Fibroblast of lung (primary cell): Measurements from ENCODE around the gene PITHD1. TPM values are rescaled to one million over a fixed set of nuclear protein-coding genes. Genes with fewer than 3 reads are reported as not detected.
A peak's percentile ranks its signal among the peaks of the same experiment; 100 is the strongest.
"Not testable (repeated sequence)": the region's sequence is repeated elsewhere in the genome, so short reads cannot be mapped to it uniquely, and the experiment has no call there.

ENCODE experiments used
- DNase-seq, 2 donors: peaks; one replicate each; pipeline versions ENCODE4 v3.0.0 to v3.0.0-alpha.2; 2010; ENCODE audit warnings: low read depth in 2 of 2
- H2AFZ ChIP-seq: 2 replicates; pipeline ENCODE4 v1.5.1; 2012; ENCODE audit warnings: low read length, control low read depth, inconsistent platforms
- H3K27ac ChIP-seq: 2 replicates; pipeline ENCODE4 v1.5.1; 2011; ENCODE audit warnings: low read length, control low read depth; ENCODE audit not compliant: insufficient read depth
- H3K27me3 ChIP-seq: 2 replicates; pipeline ENCODE4 v1.5.1; 2011; ENCODE audit warnings: mild to moderate bottlenecking, low read length; ENCODE audit not compliant: control insufficient read depth, insufficient read depth
- H3K36me3 ChIP-seq: 2 replicates; pipeline ENCODE4 v1.5.1; 2011; ENCODE audit warnings: low read length; ENCODE audit not compliant: control insufficient read depth, insufficient read depth
- H3K4me1 ChIP-seq: 2 replicates; pipeline ENCODE4 v1.5.1; 2011; ENCODE audit warnings: low read length; ENCODE audit not compliant: control insufficient read depth, insufficient read depth; ENCODE audit errors: extremely low read depth
- H3K4me2 ChIP-seq: 2 replicates; pipeline ENCODE4 v1.5.1; 2011; ENCODE audit warnings: low read length, control low read depth; ENCODE audit not compliant: insufficient read depth; ENCODE audit errors: extremely low read depth
- H3K4me3 ChIP-seq, 4 experiments: fragments of 200-600 bp in 1 of 4; sonication (generic) in 1 of 4; replicated peaks in 1 of 4; 2 replicates each; pipeline ENCODE4 v1.5.1; 2011 to 2016; ENCODE audit warnings: low read length in 4 of 4, low read depth in 3 of 4, mild to moderate bottlenecking in 3 of 4, control low read depth in 2 of 4, inconsistent platforms in 1 of 4, mixed read lengths in 1 of 4; ENCODE audit not compliant: insufficient read depth in 1 of 4; ENCODE audit errors: control extremely low read depth in 1 of 4
- H3K79me2 ChIP-seq: 2 replicates; pipeline ENCODE4 v1.5.1; 2012; ENCODE audit warnings: mild to moderate bottlenecking, low read length, inconsistent platforms; ENCODE audit not compliant: control insufficient read depth, insufficient read depth
- H3K9ac ChIP-seq: 2 replicates; pipeline ENCODE4 v1.5.1; 2011; ENCODE audit warnings: mild to moderate bottlenecking, low read length, control low read depth; ENCODE audit not compliant: insufficient read depth
- H3K9me3 ChIP-seq: 2 replicates; pipeline ENCODE4 v1.5.1; 2012; ENCODE audit warnings: low read depth, low read length; ENCODE audit not compliant: control insufficient read depth, insufficient read depth
- H4K20me1 ChIP-seq: 2 replicates; pipeline ENCODE4 v1.5.1; 2011; ENCODE audit warnings: low read length; ENCODE audit not compliant: control insufficient read depth, insufficient read depth; ENCODE audit errors: extremely low read depth
- EZH2 ChIP-seq: IDR thresholded peaks from 2 replicates; pipeline ENCODE4 v1.5.1; 2012; ENCODE audit warnings: low read length, control low read depth, mild to moderate bottlenecking; ENCODE audit errors: missing control alignments
- polyA minus RNA-seq: library from RNA; depleted of rRNA, polyadenylated mRNA; stranded (reverse); fragments of >200 nt; gene quantifications from 2 replicates; pipeline ENCODE4 v1.2.3, GENCODE V29; 2011; ENCODE audit warnings: low replicate concordance
- polyA plus RNA-seq, 2 donors: library from polyadenylated mRNA; depleted of rRNA in 1 of 2; stranded (reverse) in 1 of 2; unstranded in 1 of 2; fragments of >200 nt; gene quantifications; 2 replicates each; pipeline ENCODE4 v1.2.1, GENCODE V29; 2011 to 2012; ENCODE audit warnings: missing spikeins in 1 of 2
- total RNA-seq: library from RNA; depleted of rRNA; stranded (reverse); fragments of >200 nt; gene quantifications from 2 replicates; pipeline ENCODE4 v1.2.1, GENCODE V29; 2014
- TF ChIP-seq, protein P1 (sequence below), 2 donors: IDR thresholded peaks in 1 of 2; conservative IDR thresholded peaks in 1 of 2; 1 replicate in 1 of 2; 2 replicates in 1 of 2; pipeline ENCODE4 v1.5.1; 2011 to 2012; ENCODE audit warnings: low read length in 2 of 2, control low read depth in 1 of 2, inconsistent platforms in 1 of 2, low read depth in 1 of 2, mild to moderate bottlenecking in 1 of 2

Gene PITHD1, protein sequence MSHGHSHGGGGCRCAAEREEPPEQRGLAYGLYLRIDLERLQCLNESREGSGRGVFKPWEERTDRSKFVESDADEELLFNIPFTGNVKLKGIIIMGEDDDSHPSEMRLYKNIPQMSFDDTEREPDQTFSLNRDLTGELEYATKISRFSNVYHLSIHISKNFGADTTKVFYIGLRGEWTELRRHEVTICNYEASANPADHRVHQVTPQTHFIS
- 29.5 and 40.5 TPM in 2 replicates for total RNA-seq
- polyA plus RNA-seq, result 47.7 and 58.6 TPM in 2 replicates
- polyA plus RNA-seq (2012), result 30.8 and 40.3 TPM in 2 replicates
- polyA minus RNA-seq, result 15.2 and 15.4 TPM in 2 replicates

DNA sequence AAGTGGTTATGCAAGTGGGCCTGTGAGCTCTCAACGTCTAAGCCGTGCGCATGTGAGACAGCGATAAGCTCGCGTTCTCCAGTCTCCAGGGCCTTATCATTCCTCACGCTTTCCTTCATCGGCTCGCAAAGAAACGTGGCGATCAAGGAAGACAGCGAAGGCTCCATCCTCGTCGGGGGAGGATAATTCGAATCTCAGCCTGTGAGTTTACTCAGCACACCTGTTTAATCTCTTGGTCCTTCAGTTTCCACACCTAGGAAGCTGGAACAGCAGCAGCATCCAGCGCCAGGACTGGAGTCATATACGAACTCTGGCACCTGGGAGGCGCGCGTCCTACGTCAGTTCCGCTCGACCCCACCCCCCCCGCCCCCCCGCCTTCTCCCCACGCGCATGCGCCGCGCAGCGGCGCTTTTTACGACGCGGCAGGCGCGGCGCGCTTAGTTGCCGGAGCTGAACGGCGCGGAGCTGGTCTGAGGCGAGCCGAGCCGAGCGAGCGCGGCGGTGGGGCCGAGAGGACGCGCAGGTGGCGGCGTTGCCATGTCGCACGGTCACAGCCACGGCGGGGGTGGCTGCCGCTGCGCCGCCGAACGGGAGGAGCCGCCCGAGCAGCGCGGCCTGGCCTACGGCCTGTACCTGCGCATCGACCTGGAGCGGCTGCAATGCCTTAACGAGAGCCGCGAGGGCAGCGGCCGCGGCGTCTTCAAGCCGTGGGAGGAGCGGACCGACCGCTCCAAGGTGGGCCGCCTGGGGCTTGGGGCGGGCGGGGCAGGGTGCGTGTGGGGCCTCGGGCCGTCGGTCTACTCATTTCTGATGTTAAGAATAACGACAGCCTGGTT, at the start of gene PITHD1:
Gene PITHD1, plus strand, starts transcription at position 440 of the 836 bp plus-strand sequence. Its CDS starts 98 bp downstream, at position 538.
- Histone ChIP-seq H3K9me3 (no peaks in the 10 kb centered on the region), H3K4me2 (peak within 1 kb of the TSS; percentile 98), H3K27me3 (no peaks in the 10 kb centered on the region), H3K36me3 (no peaks in the 10 kb centered on the region), H3K27ac (peak within 1 kb of the TSS; percentile 95), H3K4me1 (peaks cover 11% of the 10 kb centered on the region), H4K20me1 (no peaks in the 10 kb centered on the region), H3K4me3 (peak within 1 kb of the TSS; percentile 88 to 99 (median 92)), H3K79me2 (peaks cover 35% of the 10 kb centered on the region), H2AFZ (peak within 1 kb of the TSS; percentile 96), H3K9ac (peak within 1 kb of the TSS; percentile 94)
- no peak for TF ChIP-seq EZH2
- peak; percentile 76 to 84 for DNase-seq

DNA sequence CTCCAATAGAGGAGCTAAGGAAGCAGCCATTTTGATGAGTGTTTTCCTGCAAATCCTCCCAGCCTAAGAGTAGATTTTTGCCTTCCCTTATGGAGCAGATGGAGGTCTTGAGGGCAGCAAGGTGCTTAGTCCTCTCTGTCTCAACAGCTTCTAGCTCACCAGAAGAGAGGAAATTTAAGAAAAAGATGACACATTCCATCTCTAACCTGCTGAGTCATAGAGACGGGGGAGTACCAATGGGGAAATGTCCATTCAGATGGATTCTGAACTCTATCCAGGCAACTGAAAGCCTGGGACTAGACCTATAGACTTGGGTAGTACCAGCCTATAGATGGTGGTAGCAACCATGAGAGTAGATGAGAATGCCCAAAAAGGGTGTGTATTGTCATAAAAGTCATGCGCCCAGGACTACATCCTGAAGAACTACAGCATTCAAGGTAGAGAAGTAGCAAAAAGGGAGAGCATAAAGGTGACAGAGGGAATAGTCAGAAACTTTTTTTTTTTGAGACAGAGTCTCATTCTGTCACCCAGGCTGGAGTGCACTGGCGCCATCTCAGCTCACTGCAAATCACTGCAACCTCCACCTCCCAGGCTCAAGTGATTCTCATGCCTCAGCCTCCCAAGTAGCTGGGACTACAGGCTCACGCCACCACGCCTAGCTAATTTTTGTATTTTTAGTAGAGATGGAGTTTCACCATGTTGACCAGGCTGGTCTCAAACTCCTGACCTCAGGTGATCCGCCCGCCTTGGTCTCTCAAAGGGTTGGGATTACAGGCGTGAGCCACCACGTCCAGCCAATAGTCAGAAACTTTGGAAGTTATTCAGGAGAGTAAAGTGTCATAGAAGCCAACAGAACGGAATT, 45.6 kb upstream of the PITHD1 start:
- no peaks in the 10 kb centered on the region for H3K27me3 ChIP-seq
- peaks cover 5% of the 10 kb centered on the region for H3K4me1 ChIP-seq
- H3K4me3 ChIP-seq, result no peak overlapping the region
- H3K9me3 ChIP-seq, result no peaks in the 10 kb centered on the region
- peak in 1 of 2 donors; percentile 33 for DNase-seq
- no peak overlapping the region for H3K27ac ChIP-seq
- H4K20me1 ChIP-seq, result no peaks in the 10 kb centered on the region
- H3K9ac ChIP-seq, result no peak overlapping the region
- no peak for TF ChIP-seq EZH2
- TF ChIP-seq, protein P1, sequence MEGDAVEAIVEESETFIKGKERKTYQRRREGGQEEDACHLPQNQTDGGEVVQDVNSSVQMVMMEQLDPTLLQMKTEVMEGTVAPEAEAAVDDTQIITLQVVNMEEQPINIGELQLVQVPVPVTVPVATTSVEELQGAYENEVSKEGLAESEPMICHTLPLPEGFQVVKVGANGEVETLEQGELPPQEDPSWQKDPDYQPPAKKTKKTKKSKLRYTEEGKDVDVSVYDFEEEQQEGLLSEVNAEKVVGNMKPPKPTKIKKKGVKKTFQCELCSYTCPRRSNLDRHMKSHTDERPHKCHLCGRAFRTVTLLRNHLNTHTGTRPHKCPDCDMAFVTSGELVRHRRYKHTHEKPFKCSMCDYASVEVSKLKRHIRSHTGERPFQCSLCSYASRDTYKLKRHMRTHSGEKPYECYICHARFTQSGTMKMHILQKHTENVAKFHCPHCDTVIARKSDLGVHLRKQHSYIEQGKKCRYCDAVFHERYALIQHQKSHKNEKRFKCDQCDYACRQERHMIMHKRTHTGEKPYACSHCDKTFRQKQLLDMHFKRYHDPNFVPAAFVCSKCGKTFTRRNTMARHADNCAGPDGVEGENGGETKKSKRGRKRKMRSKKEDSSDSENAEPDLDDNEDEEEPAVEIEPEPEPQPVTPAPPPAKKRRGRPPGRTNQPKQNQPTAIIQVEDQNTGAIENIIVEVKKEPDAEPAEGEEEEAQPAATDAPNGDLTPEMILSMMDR (conservative IDR thresholded peaks at IDR 0.05 in 1 of 2, IDR thresholded peaks at IDR 0.05 in 1 of 2; ENCODE audit: low read depth in 1 of 2, low read length in 2 of 2), result no peak
- no peaks in the 10 kb centered on the region for H3K36me3 ChIP-seq
- no peak overlapping the region for H2AFZ ChIP-seq
- no peak overlapping the region for H3K4me2 ChIP-seq
- H3K79me2 ChIP-seq, result no peaks in the 10 kb centered on the region

DNA sequence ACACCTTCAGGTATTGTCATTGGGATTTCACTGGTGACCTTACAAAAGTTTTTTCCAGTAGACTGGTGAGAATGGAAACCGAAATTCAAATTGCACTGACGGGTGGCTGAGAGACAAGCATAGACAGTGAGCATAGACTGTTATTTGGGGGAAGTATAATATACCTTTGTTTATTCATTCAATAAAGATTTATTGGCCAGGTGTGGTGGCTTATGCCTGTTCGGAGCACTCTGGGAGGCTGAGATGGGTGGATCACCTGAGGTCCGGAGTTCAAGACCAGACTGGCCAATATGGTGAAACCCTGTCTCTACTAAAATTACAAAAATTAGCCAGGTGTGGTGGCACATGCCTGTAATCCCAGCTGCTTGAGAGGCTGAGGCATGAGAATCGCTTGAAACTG, 44.9 kb upstream of the PITHD1 start:
- not testable (repeated sequence) for H3K9ac ChIP-seq, H3K9me3 ChIP-seq, DNase-seq, H2AFZ ChIP-seq, H3K79me2 ChIP-seq, H3K4me3 ChIP-seq, H3K4me2 ChIP-seq, H3K27ac ChIP-seq, H4K20me1 ChIP-seq, H3K27me3 ChIP-seq, H3K4me1 ChIP-seq, H3K36me3 ChIP-seq
